IMR-90 (cell line): ENCODE data around the gene ZSWIM8. TPM values are rescaled to one million over a fixed set of nuclear protein-coding genes. Genes with fewer than 3 reads are reported as not detected.
A peak's percentile ranks its signal among the peaks of the same experiment; 100 is the strongest.

Source experiments
- ATAC-seq: fragments of 200-7000 bp; cut with Tn5 transposase; 2 replicates; pipeline ENCODE4 v1.9.1; 2020; ENCODE audit warnings: low read depth, mild to moderate bottlenecking, moderate library complexity
- BruUV-seq: library from RNA; stranded (reverse); fragments of 400-500 nt; replicated peaks from 2 replicates; lab custom pipeline; 2021; lab: Mats Ljungman, UMichigan
- CTCF ChIA-PET: fragments of 300-600 bp; formaldehyde crosslinking; extraction: SDS; loops from one replicate; lab custom pipeline; 2021; ENCODE audit warnings: antibody characterized with exemption; lab: Yijun Ruan, JAX
- POLR2A ChIA-PET: fragments of 300-600 bp; sonication (Branson Sonifier 250); formaldehyde crosslinking; loops from one replicate; lab custom pipeline; 2022; ENCODE audit warnings: antibody characterized with exemption; ENCODE audit not compliant: unreplicated experiment; lab: Charles Lee
- DNase-seq: peaks from one replicate; pipeline ENCODE4 v3.0.0; 2013
- H2AFZ ChIP-seq: replicated peaks from 2 replicates; pipeline ENCODE3; 2013; ENCODE audit warnings: low read length, mild to moderate bottlenecking; ENCODE audit not compliant: poor library complexity
- H2AK5ac ChIP-seq: 2 replicates; pipeline ENCODE4 v1.6.1; 2013; ENCODE audit warnings: low read depth, low read length, inconsistent platforms
- H2AK9ac ChIP-seq: replicated peaks from 2 replicates; pipeline ENCODE3; 2013; ENCODE audit warnings: mild to moderate bottlenecking, low read depth, low read length, moderate library complexity; ENCODE audit not compliant: poor library complexity
- H2BK120ac ChIP-seq: 2 replicates; pipeline ENCODE4 v1.6.1; 2013; ENCODE audit warnings: low read depth, low read length, inconsistent platforms
- H2BK15ac ChIP-seq: 3 replicates; pipeline ENCODE4 v1.6.1; 2013; ENCODE audit warnings: low read depth, low read length, inconsistent platforms
- H2BK20ac ChIP-seq: 2 replicates; pipeline ENCODE4 v1.6.1; 2013; ENCODE audit warnings: low read depth, mild to moderate bottlenecking, inconsistent platforms, low read length, moderate library complexity
- H2BK5ac ChIP-seq: 2 replicates; pipeline ENCODE4 v1.6.1; 2013; ENCODE audit warnings: mild to moderate bottlenecking, low read depth, low read length, inconsistent platforms; ENCODE audit not compliant: poor library complexity, severe bottlenecking
- H3K14ac ChIP-seq: replicated peaks from 2 replicates; pipeline ENCODE4 v1.6.1; 2013; ENCODE audit warnings: low read depth, low read length, inconsistent platforms
- H3K18ac ChIP-seq: 2 replicates; pipeline ENCODE4 v1.6.1; 2013; ENCODE audit warnings: low read depth, low read length, control low read depth
- H3K23ac ChIP-seq: 2 replicates; pipeline ENCODE4 v1.6.1; 2013; ENCODE audit warnings: low read depth, low read length, inconsistent platforms
- H3K27ac ChIP-seq: 2 replicates; pipeline ENCODE4 v1.5.1; 2013; ENCODE audit warnings: mild to moderate bottlenecking, control low read depth, low read length; ENCODE audit not compliant: insufficient read depth
- H3K27me3 ChIP-seq: 2 replicates; pipeline ENCODE4 v1.6.1; 2013; ENCODE audit warnings: low read length; ENCODE audit not compliant: control insufficient read depth, insufficient read depth
- H3K36me3 ChIP-seq: 2 replicates; pipeline ENCODE4 v1.6.1; 2013; ENCODE audit warnings: low read length, mixed read lengths; ENCODE audit not compliant: control insufficient read depth, insufficient read depth
- H3K4ac ChIP-seq: 2 replicates; pipeline ENCODE4 v1.6.1; 2013; ENCODE audit warnings: low read depth, low read length, inconsistent platforms
- H3K4me1 ChIP-seq: 2 replicates; pipeline ENCODE4 v1.6.1; 2013; ENCODE audit warnings: low read length, mixed read lengths; ENCODE audit not compliant: control insufficient read depth, insufficient read depth
- H3K4me2 ChIP-seq: 2 replicates; pipeline ENCODE4 v1.6.1; 2013; ENCODE audit warnings: low read depth, mild to moderate bottlenecking, control low read depth, low read length, moderate library complexity
- H3K4me3 ChIP-seq: 2 replicates; pipeline ENCODE4 v1.5.1; 2013; ENCODE audit warnings: low read depth, mild to moderate bottlenecking, control low read depth, low read length, moderate library complexity; ENCODE audit not compliant: insufficient read depth
- H3K56ac ChIP-seq: 2 replicates; pipeline ENCODE4 v1.6.1; 2013; ENCODE audit warnings: low read length, inconsistent platforms; ENCODE audit not compliant: insufficient read depth; ENCODE audit errors: extremely low read depth
- H3K79me1 ChIP-seq, 2 experiments: 2 replicates each; pipeline ENCODE4 v1.6.1; 2013; ENCODE audit warnings: low read length in 2 of 2, inconsistent platforms in 1 of 2, low read depth in 1 of 2
- H3K9ac ChIP-seq: 2 replicates; pipeline ENCODE4 v1.6.1; 2013; ENCODE audit warnings: low read depth, low read length, control low read depth
- H3K9me1 ChIP-seq: 2 replicates; pipeline ENCODE4 v1.6.1; 2013; ENCODE audit warnings: low read length, inconsistent platforms; ENCODE audit not compliant: insufficient read depth
- H3K9me3 ChIP-seq: 2 replicates; pipeline ENCODE4 v1.6.1; 2013; ENCODE audit warnings: low read length; ENCODE audit not compliant: control insufficient read depth, insufficient read depth
- H4K20me1 ChIP-seq: 2 replicates; pipeline ENCODE4 v1.6.1; 2013; ENCODE audit warnings: low read length, inconsistent platforms; ENCODE audit not compliant: insufficient read depth
- H4K5ac ChIP-seq: 2 replicates; pipeline ENCODE4 v1.6.1; 2013; ENCODE audit warnings: mild to moderate bottlenecking, low read depth, low read length, control low read depth
- H4K8ac ChIP-seq, 2 experiments: 2 replicates each; pipeline ENCODE4 v1.6.1; 2013; ENCODE audit warnings: low read depth in 2 of 2, low read length in 2 of 2, control low read depth in 1 of 2, inconsistent platforms in 1 of 2
- H4K91ac ChIP-seq: 2 replicates; pipeline ENCODE4 v1.6.1; 2013; ENCODE audit warnings: low read depth, low read length, inconsistent platforms; ENCODE audit not compliant: insufficient read depth
- BHLHE40 ChIP-seq: fragments of 150-350 bp; IDR thresholded peaks from 2 replicates; pipeline ENCODE4 v1.6.1; 2016; ENCODE audit warnings: mild to moderate bottlenecking, low read depth, low read length
- CEBPB ChIP-seq: IDR thresholded peaks from 2 replicates; pipeline ENCODE4 v1.6.1; 2012; ENCODE audit warnings: low read depth, low read length, improper control_type of control experiment
- CHD1 ChIP-seq: IDR thresholded peaks from 2 replicates; pipeline ENCODE4 v1.6.1; 2012; ENCODE audit warnings: low read depth, low read length, improper control_type of control experiment
- CTCF ChIP-seq: conservative IDR thresholded peaks from 2 replicates; pipeline ENCODE4 v1.5.1; 2012; ENCODE audit warnings: mild to moderate bottlenecking, low read depth, low read length, improper control_type of control experiment
- ELK1 ChIP-seq: fragments of 150-350 bp; IDR thresholded peaks from 2 replicates; pipeline ENCODE4 v1.6.1; 2016; ENCODE audit warnings: low read depth, mild to moderate bottlenecking, low read length, moderate library complexity, borderline replicate concordance
- FOS ChIP-seq: fragments of 150-350 bp; IDR thresholded peaks from 2 replicates; pipeline ENCODE4 v1.6.1; 2016; ENCODE audit warnings: low read depth, low read length
- MAFK ChIP-seq: IDR thresholded peaks from 2 replicates; pipeline ENCODE4 v1.6.1; 2012; ENCODE audit warnings: low read depth, low read length, improper control_type of control experiment
- MAZ ChIP-seq: IDR thresholded peaks from 2 replicates; pipeline ENCODE4 v1.6.1; 2012; ENCODE audit warnings: low read depth, mild to moderate bottlenecking, low read length, improper control_type of control experiment, moderate library complexity, borderline replicate concordance
- MXI1 ChIP-seq: IDR thresholded peaks from 2 replicates; pipeline ENCODE4 v1.6.1; 2012; ENCODE audit warnings: low read depth, mild to moderate bottlenecking, low read length, moderate library complexity, borderline replicate concordance
- NFE2L2 ChIP-seq: fragments of 150-350 bp; IDR thresholded peaks from 2 replicates; pipeline ENCODE4 v1.6.1; 2016; ENCODE audit warnings: low read depth, mild to moderate bottlenecking, low read length
- POLR2A ChIP-seq: IDR thresholded peaks from 2 replicates; pipeline ENCODE4 v1.6.1; 2012; ENCODE audit warnings: mild to moderate bottlenecking, low read depth, low read length
- RAD21 ChIP-seq: IDR thresholded peaks from 2 replicates; pipeline ENCODE4 v1.6.1; 2012; ENCODE audit warnings: low read length, improper control_type of control experiment
- RCOR1 ChIP-seq: IDR thresholded peaks from 2 replicates; pipeline ENCODE4 v1.6.1; 2012; ENCODE audit warnings: mild to moderate bottlenecking, low read length, improper control_type of control experiment; ENCODE audit not compliant: insufficient replicate concordance
- RFX5 ChIP-seq: IDR thresholded peaks from 2 replicates; pipeline ENCODE4 v1.8.0; 2012; ENCODE audit warnings: low read depth, mild to moderate bottlenecking, low read length, moderate library complexity
- SMC3 ChIP-seq: fragments of 150-350 bp; IDR thresholded peaks from 2 replicates; pipeline ENCODE4 v1.6.1; 2016; ENCODE audit warnings: low read depth, mild to moderate bottlenecking, antibody characterized with exemption, low read length, moderate library complexity
- USF2 ChIP-seq: fragments of 150-350 bp; IDR thresholded peaks from 2 replicates; pipeline ENCODE4 v1.6.1; 2017; ENCODE audit warnings: mild to moderate bottlenecking, antibody characterized with exemption, low read length, low read depth
- WGBS, 2 experiments: methylation state at CpG; one replicate each; pipeline versions ENCODE4 v1.1.5 to v1.1.7; 2013; ENCODE audit warnings: missing lambda C conversion rate in 2 of 2; ENCODE audit not compliant: insufficient read length in 1 of 2; ENCODE audit errors: extremely low coverage in 2 of 2; 5-methylcytosine and 5-hydroxymethylcytosine counted together
- dilution Hi-C: fragments of 300-500 bp; cut with HindIII; formaldehyde crosslinking; loops from one replicate; pipeline ENCODE4 v1.14.3; 2018; ENCODE audit warnings: low sequenced_read_pairs; ENCODE audit not compliant: unreplicated experiment
- in situ Hi-C: fragments of 300-500 bp; cut with MboI; formaldehyde crosslinking; loops from 3 replicates; pipeline ENCODE4 v1.14.3; 2019; ENCODE audit warnings: low sequenced_read_pairs, inconsistent platforms, mixed read lengths
- intact Hi-C: fragments of 100-400 bp; cut with micrococcal nuclease; formaldehyde crosslinking; loops from 2 replicates; pipeline ENCODE4 v1.10.0; 2022
- polyA plus RNA-seq, 3 experiments: library from polyadenylated mRNA; depleted of rRNA; stranded (reverse); fragments of >200 nt; gene quantifications; 2 replicates each; pipeline ENCODE4 v1.2.3, GENCODE V29; 2012; ENCODE audit warnings: low replicate concordance in 1 of 3
- total RNA-seq: library from RNA; depleted of rRNA; stranded (reverse); fragments of >200 nt; gene quantifications from 2 replicates; pipeline ENCODE4 v1.2.3, GENCODE V29; 2012

ZSWIM8 gene
- total and polyA plus RNA-seq, 2 of the 4 experiments (the other 2 are of a cell fraction): 16.8 to 103 TPM

- CTCF ChIA-PET: no interaction called here
- BruUV-seq: no TSS peak
- dilution Hi-C loops: no loop called here
Observed at GRCh38 chr10:73840056-73840402, 54.6 kb downstream of the ZSWIM8 start.

More at GRCh38 chr10:73840056-73840402, 54.6 kb downstream of the ZSWIM8 start:
- H4K5ac ChIP-seq: no peak overlapping the region
- no peak overlapping the region for H3K18ac ChIP-seq
- no peak overlapping the region for H2BK15ac ChIP-seq
- no peaks in the 10 kb centered on the region for H3K9me3 ChIP-seq
- POLR2A ChIA-PET: no interaction called here
- peaks cover 15% of the 10 kb centered on the region for H3K4me1 ChIP-seq
- H3K4ac ChIP-seq: no peak overlapping the region
- H4K8ac ChIP-seq: no peak overlapping the region
- no CpG with 5 or more reads among the region's 4 CpGs for WGBS, 2 experiments
- H3K27me3 ChIP-seq: no peaks in the 10 kb centered on the region
- H2AFZ ChIP-seq: no peak overlapping the region
- no peak overlapping the region for H2BK20ac ChIP-seq
- no peak overlapping the region for H2BK120ac ChIP-seq
- H3K4me2 ChIP-seq: no peak overlapping the region
- H4K20me1 ChIP-seq: 0 out of 2 replicates have a peak, but pooled peaks cover 3% of the 10 kb centered on the region
- no peak overlapping the region for H3K9ac ChIP-seq
- no peak overlapping the region for H2AK9ac ChIP-seq
- peaks cover 29% of the 10 kb centered on the region; the same call in 1 of the 2 replicates for H3K36me3 ChIP-seq
- H4K91ac ChIP-seq: no peak overlapping the region
- no peak overlapping the region for H3K56ac ChIP-seq
- no peak overlapping the region for H2AK5ac ChIP-seq
- H2BK5ac ChIP-seq: no peak overlapping the region
- no peak overlapping the region for H3K27ac ChIP-seq
- no peak overlapping the region for H3K23ac ChIP-seq
- DNase-seq (peak; percentile 24), ATAC-seq (no peak)
- H3K79me1 ChIP-seq: peaks cover 0 to 14% of the 10 kb centered on the region in 2 experiments; a peak in 3 of 4 replicates
- in situ Hi-C loops: no loop called here
- no peak overlapping the region for H3K4me3 ChIP-seq
- H3K9me1 ChIP-seq: peaks cover 23% of the 10 kb centered on the region; the same call in 1 of the 2 replicates
- TF ChIP-seq ELK1: no peak
- no peak for TF ChIP-seq CEBPB
- no peak for TF ChIP-seq USF2
- TF ChIP-seq CHD1: no peak
- TF ChIP-seq RAD21: no peak
- TF ChIP-seq MAFK: no peak
- no peak for TF ChIP-seq FOS
- TF ChIP-seq NFE2L2: no peak
- no peak for TF ChIP-seq MXI1
- no peak for TF ChIP-seq BHLHE40
- TF ChIP-seq POLR2A: no peak
- no peak for TF ChIP-seq SMC3
- no peak for TF ChIP-seq CTCF
- no peak for TF ChIP-seq RCOR1
- TF ChIP-seq RFX5: no peak
- TF ChIP-seq MAZ: no peak
- no peak overlapping the region for H3K14ac ChIP-seq
- intact Hi-C loops: no loop called here
